Parathyroid adenoma (tissue), 2 donors: ENCODE measurements around the gene TSPAN14.

Experiments used
- H2AFZ ChIP-seq: fragments of 300-600 bp; sonication (generic); one replicate; pipeline ENCODE4 v1.7.0; 2017; ENCODE audit warnings: antibody characterized with exemption, mild to moderate bottlenecking
- H3K27ac ChIP-seq: fragments of 300-600 bp; sonication (generic); one replicate; pipeline ENCODE4 v1.7.0; 2017
- H3K27me3 ChIP-seq: fragments of 300-600 bp; sonication (generic); one replicate; pipeline ENCODE4 v1.7.0; 2017; ENCODE audit warnings: low read length; ENCODE audit not compliant: control insufficient read depth, insufficient read depth
- H3K36me3 ChIP-seq: fragments of 300-600 bp; sonication (generic); one replicate; pipeline ENCODE4 v1.7.0; 2017; ENCODE audit warnings: low read length; ENCODE audit not compliant: control insufficient read depth, insufficient read depth
- H3K4me1 ChIP-seq: fragments of 300-600 bp; sonication (generic); one replicate; pipeline ENCODE4 v1.7.0; 2017; ENCODE audit warnings: control low read depth
- H3K4me2 ChIP-seq: fragments of 300-600 bp; sonication (generic); one replicate; pipeline ENCODE4 v1.7.0; 2017; ENCODE audit warnings: low read length
- H3K4me3 ChIP-seq: fragments of 300-600 bp; sonication (generic); one replicate; pipeline ENCODE4 v1.7.0; 2017; ENCODE audit warnings: low read depth, low read length
- H3K79me2 ChIP-seq: fragments of 300-600 bp; sonication (generic); one replicate; pipeline ENCODE4 v1.7.0; 2017; ENCODE audit warnings: control low read depth
- H3K9ac ChIP-seq: fragments of 300-600 bp; sonication (generic); one replicate; pipeline ENCODE4 v1.7.0; 2017; ENCODE audit warnings: mild to moderate bottlenecking
- H3K9me3 ChIP-seq: fragments of 300-600 bp; sonication (generic); one replicate; pipeline ENCODE4 v1.7.0; 2017; ENCODE audit warnings: low read length; ENCODE audit not compliant: control insufficient read depth
- CTCF ChIP-seq: fragments of 300-600 bp; sonication (generic); IDR thresholded peaks from one replicate; pipeline ENCODE4 v1.7.0; 2017; ENCODE audit warnings: antibody characterized with exemption, mild to moderate bottlenecking
- donor health status: primary hyperparathyroidism.

Gene TSPAN14

GRCh38 chr10:80540136-80540535 is 86.0 kb downstream of the TSPAN14 start:
- H3K9ac ChIP-seq, result no peak overlapping the region
- H3K27me3 ChIP-seq, result no peaks in the 10 kb centered on the region
- H3K36me3 ChIP-seq, result no peaks in the 10 kb centered on the region
- no peak overlapping the region for H3K4me3 ChIP-seq
- H3K27ac ChIP-seq, result no peak overlapping the region
- H2AFZ ChIP-seq, result no peak overlapping the region
- H3K9me3 ChIP-seq, result no peaks in the 10 kb centered on the region
- no peaks in the 10 kb centered on the region for H3K79me2 ChIP-seq
- no peak for TF ChIP-seq CTCF
- no peak overlapping the region for H3K4me2 ChIP-seq
- no peaks in the 10 kb centered on the region for H3K4me1 ChIP-seq

GRCh38 chr10:80540618-80540980 is 86.5 kb downstream of the TSPAN14 start:
- no peak for TF ChIP-seq CTCF
- Histone ChIP-seq H3K27ac (peak overlapping the region; percentile 42), H3K9ac (no peak overlapping the region), H3K4me3 (no peak overlapping the region), H3K4me2 (no peak overlapping the region), H3K27me3 (no peaks in the 10 kb centered on the region), H3K9me3 (no peaks in the 10 kb centered on the region), H3K4me1 (no peaks in the 10 kb centered on the region), H3K36me3 (no peaks in the 10 kb centered on the region), H2AFZ (no peak overlapping the region), H3K79me2 (no peaks in the 10 kb centered on the region)

GRCh38 chr10:80540981-80541750 is 87.1 kb downstream of the TSPAN14 start:
- H3K79me2 ChIP-seq, result no peaks in the 10 kb centered on the region
- TF ChIP-seq CTCF, result no peak
- no peak overlapping the region for H3K4me3 ChIP-seq
- H3K4me2 ChIP-seq, result no peak overlapping the region
- no peaks in the 10 kb centered on the region for H3K9me3 ChIP-seq
- H3K27ac ChIP-seq, result peak overlapping the region; percentile 42
- H3K4me1 ChIP-seq, result no peaks in the 10 kb centered on the region
- no peaks in the 10 kb centered on the region for H3K36me3 ChIP-seq
- no peaks in the 10 kb centered on the region for H3K27me3 ChIP-seq
- H3K9ac ChIP-seq, result no peak overlapping the region
- H2AFZ ChIP-seq, result no peak overlapping the region

GRCh38 chr10:80542053-80542452 is 87.9 kb downstream of the TSPAN14 start:
- H3K4me3 ChIP-seq, result no peak overlapping the region
- H2AFZ ChIP-seq, result no peak overlapping the region
- H3K27me3 ChIP-seq, result no peaks in the 10 kb centered on the region
- no peak overlapping the region for H3K4me2 ChIP-seq
- no peak overlapping the region for H3K27ac ChIP-seq
- no peak overlapping the region for H3K9ac ChIP-seq
- no peaks in the 10 kb centered on the region for H3K36me3 ChIP-seq
- no peak for TF ChIP-seq CTCF
- no peaks in the 10 kb centered on the region for H3K4me1 ChIP-seq
- no peaks in the 10 kb centered on the region for H3K9me3 ChIP-seq
- H3K79me2 ChIP-seq, result no peaks in the 10 kb centered on the region
